NT2/D1 (cell line): ENCODE data around the gene ZNF24.
A peak's percentile ranks its signal among the peaks of the same experiment; 100 is the strongest.

Experiments used
- DNase-seq: peaks from one replicate; pipeline ENCODE4 v3.0.0-alpha.2; 2011; ENCODE audit warnings: low read depth, low spot score
- H3K27me3 ChIP-seq: 2 replicates; pipeline ENCODE4 v1.6.0; 2011; ENCODE audit warnings: mild to moderate bottlenecking; ENCODE audit not compliant: insufficient read length, insufficient read depth
- H3K36me3 ChIP-seq: 2 replicates; pipeline ENCODE4 v1.6.1; 2011; ENCODE audit warnings: mild to moderate bottlenecking, low read length, mixed read lengths; ENCODE audit not compliant: insufficient read depth, insufficient read length
- H3K4me1 ChIP-seq: 2 replicates; pipeline ENCODE4 v1.5.1; 2011; ENCODE audit not compliant: insufficient read depth, insufficient read length
- H3K4me3 ChIP-seq: 2 replicates; pipeline ENCODE4 v1.5.1; 2011; ENCODE audit warnings: low read depth; ENCODE audit not compliant: insufficient read length
- H3K9ac ChIP-seq: 2 replicates; pipeline ENCODE4 v1.6.0; 2011; ENCODE audit warnings: low read depth; ENCODE audit not compliant: insufficient read length
- H3K9me3 ChIP-seq: 2 replicates; pipeline ENCODE4 v1.5.1; 2011; ENCODE audit warnings: mild to moderate bottlenecking, low read length; ENCODE audit not compliant: insufficient read depth
- SUZ12 ChIP-seq: IDR thresholded peaks from 2 replicates; pipeline ENCODE4 v1.6.1; 2011; ENCODE audit not compliant: insufficient read length, insufficient read depth; ENCODE audit errors: extremely low read depth
- YY1 ChIP-seq: IDR thresholded peaks from 2 replicates; pipeline ENCODE4 v1.6.1; 2011; ENCODE audit not compliant: insufficient read length, insufficient read depth
- ZNF274 ChIP-seq: IDR thresholded peaks from 2 replicates; pipeline ENCODE4 v1.6.1; 2011; ENCODE audit warnings: mild to moderate bottlenecking, low read depth, low read length

Gene ZNF24

DNA sequence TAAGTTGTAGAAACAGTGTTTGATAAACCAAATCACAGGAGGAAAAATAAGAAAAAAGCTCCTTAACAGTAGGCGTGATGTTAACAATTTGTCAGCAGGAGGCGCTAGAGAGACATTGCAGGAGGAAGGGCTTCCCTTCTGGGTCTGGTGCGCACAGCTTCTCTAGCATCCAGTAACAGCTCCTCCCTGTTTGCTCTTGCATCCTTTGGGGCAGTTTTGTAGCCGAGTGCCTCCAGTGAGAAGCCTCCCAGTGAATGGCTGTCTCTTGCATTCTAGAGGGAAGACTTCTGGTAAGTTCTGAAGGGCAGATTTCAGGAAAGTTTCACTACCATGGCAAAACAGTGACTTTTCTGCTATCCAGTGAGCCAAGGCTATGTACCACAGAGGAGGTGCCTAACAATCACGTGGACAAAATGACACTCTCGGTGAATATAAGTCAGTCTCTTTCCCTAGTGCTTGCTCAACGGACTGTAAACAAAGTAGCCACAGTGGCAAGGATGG, 42.4 kb upstream of the ZNF24 start:
- Histone ChIP-seq H3K4me1 (no peaks in the 10 kb centered on the region), H3K9me3 (no peaks in the 10 kb centered on the region), H3K4me3 (no peak overlapping the region), H3K27me3 (no peaks in the 10 kb centered on the region), H3K9ac (no peak overlapping the region), H3K36me3 (no peaks in the 10 kb centered on the region)
- DNase-seq = peak; percentile 80
- TF ChIP-seq SUZ12 = no peak
- no peak for TF ChIP-seq ZNF274
- no peak for TF ChIP-seq YY1

DNA sequence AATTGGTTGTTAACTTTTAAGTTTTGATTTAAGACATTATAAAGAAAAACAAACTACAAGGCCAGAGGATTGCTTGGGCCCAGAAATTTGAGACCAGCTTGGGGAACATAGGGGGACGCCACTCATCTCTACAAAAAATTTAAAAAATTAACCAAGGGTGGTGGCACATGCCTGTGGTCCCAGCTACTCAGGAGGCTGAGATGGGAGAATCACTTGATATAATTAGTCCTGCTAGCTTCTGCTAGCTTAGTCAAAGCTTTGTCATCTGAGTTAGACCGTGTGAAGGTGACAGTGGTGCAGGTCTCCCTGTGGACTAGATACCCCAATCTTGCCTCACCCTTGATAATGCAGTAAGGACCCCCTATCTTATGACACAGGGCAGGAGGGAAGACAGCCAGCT, 38.9 kb upstream of the ZNF24 start:
- no peak for DNase-seq
- Histone ChIP-seq H3K9ac (no peak overlapping the region), H3K36me3 (no peaks in the 10 kb centered on the region), H3K27me3 (peaks cover 7% of the 10 kb centered on the region), H3K4me1 (no peaks in the 10 kb centered on the region), H3K9me3 (no peaks in the 10 kb centered on the region), H3K4me3 (no peak overlapping the region)
- TF ChIP-seq ZNF274 (no peak), SUZ12 (no peak), YY1 (no peak)

DNA sequence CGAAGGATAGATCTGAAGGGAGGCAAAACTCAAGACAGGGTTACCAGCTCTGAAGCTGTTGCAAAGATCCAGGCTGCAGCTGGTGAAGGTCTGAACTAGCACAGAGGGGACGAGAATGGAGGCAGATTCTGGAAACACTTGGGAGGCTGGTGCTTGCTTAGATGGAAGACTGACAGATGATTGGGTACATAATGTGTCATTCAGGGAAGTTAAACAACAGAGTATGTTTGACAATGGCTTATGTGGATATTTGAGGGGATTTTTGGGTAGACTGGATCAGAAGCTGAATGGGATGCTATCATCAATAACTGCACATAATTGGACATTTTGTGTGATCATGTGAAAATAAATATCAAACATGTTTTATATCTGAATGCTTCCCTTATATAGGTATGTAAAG, 35.2 kb upstream of the ZNF24 start:
- DNase-seq = no peak
- no peaks in the 10 kb centered on the region for H3K36me3 ChIP-seq
- no peaks in the 10 kb centered on the region for H3K9me3 ChIP-seq
- peaks cover 13% of the 10 kb centered on the region for H3K27me3 ChIP-seq
- TF ChIP-seq SUZ12 (no peak), YY1 (no peak), ZNF274 (no peak)
- H3K4me3 ChIP-seq = no peak overlapping the region
- no peaks in the 10 kb centered on the region for H3K4me1 ChIP-seq
- H3K9ac ChIP-seq = no peak overlapping the region

DNA sequence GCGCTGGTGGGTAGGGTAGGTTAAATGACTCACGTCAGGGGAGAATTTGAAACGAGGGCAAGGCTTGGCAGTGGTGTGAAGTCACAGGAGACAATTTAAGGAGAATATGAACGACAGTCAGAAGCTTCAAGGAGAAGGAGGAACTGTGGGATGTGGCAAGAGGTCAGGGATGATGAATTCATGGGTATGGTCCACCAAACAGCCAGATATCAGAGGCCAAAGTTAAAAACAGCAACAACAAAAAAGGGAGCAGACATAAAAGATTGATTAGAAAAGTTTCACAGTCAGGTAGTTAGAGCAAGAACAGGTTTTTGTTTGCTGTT, 34.3 kb upstream of the ZNF24 start:
- Histone ChIP-seq H3K9ac (no peak overlapping the region), H3K4me3 (no peak overlapping the region)
- no peak for DNase-seq

DNA sequence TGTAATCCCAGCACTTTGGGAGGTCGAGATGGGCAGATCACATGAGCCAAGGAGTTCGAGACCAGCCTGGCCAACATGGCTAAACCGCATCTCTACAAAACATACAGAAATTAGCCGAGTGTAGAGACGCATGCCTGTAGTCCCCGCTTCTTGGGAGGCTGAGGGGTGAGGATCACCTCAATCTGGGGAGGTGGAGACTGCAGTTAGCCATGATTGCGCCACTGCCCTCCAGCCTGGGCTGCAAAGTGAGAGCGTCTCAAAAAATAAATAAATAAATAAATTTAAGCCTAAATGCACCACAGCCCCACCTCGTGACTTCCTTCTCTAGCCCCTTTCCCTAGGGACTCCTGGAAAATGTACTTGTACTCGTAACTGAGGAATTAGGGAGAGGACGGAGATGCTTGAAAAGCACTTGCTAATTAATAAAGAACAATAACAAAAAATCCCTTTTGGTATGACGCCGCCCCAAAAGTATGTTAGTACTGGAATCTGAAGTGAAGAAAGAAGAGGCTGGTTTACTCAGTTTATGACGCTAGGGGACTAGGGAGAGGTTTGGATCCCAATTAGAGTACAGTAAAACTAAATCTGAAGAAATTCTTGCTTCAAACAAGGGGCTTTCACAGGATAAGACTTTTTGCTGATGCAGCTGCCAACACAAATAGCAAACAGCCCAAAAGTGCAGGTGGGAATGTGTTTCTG, 33.8 kb upstream of the ZNF24 start:
- Histone ChIP-seq H3K9ac (no peak overlapping the region), H3K4me3 (no peak overlapping the region), H3K4me1 (no peaks in the 10 kb centered on the region), H3K9me3 (no peaks in the 10 kb centered on the region), H3K27me3 (peaks cover 13% of the 10 kb centered on the region), H3K36me3 (no peaks in the 10 kb centered on the region)
- no peak for DNase-seq
- no peak for TF ChIP-seq YY1
- no peak for TF ChIP-seq SUZ12
- TF ChIP-seq ZNF274 = no peak

More for the DNA sequence above, 34.3 kb upstream of the ZNF24 start:
- Histone ChIP-seq H3K4me1 (no peaks in the 10 kb centered on the region), H3K36me3 (no peaks in the 10 kb centered on the region), H3K9me3 (no peaks in the 10 kb centered on the region), H3K27me3 (peaks cover 13% of the 10 kb centered on the region)
- TF ChIP-seq ZNF274 (no peak), SUZ12 (no peak), YY1 (no peak)

GRCh38 chr18:35376742-35377695, 32.8 kb upstream of the ZNF24 start, which contains the start of gene ZNF396:
TSS of gene ZNF396 (minus strand) at chr18:35377337. CDS start at chr18:35374292, 3,045 bp downstream.
- TF ChIP-seq ZNF274 = no peak
- no peak for TF ChIP-seq SUZ12
- TF ChIP-seq YY1 = no peak
- no peak for DNase-seq
- H3K9ac ChIP-seq = peak within 1 kb of the TSS; percentile 87

DNA sequence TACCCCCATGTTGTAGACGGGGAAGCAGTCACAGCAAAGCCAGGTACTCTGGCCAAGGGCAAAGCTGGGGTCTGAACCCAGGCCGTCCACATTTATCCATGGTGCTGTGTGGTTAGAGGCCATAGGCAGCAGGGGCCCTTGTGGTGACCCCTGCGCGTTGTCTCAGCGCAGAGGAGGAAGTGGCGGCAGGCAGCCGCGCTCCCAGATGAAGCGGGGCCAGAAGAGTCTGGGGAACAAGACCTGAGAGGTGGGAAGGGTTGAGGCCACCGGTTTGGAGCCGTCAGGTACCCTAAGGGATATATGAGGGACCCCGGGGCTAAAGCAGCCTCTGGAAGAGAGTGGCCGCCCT, 32.1 kb upstream of the ZNF24 start:
- Histone ChIP-seq H3K27me3 (peaks cover 13% of the 10 kb centered on the region), H3K36me3 (no peaks in the 10 kb centered on the region), H3K9me3 (no peaks in the 10 kb centered on the region), H3K4me1 (no peaks in the 10 kb centered on the region), H3K4me3 (peak overlapping the region; percentile 76), H3K9ac (peak overlapping the region; percentile 87)
- DNase-seq = no peak
- TF ChIP-seq YY1 (no peak), ZNF274 (no peak), SUZ12 (no peak)

More at GRCh38 chr18:35376742-35377695, 32.8 kb upstream of the ZNF24 start, which contains the start of gene ZNF396:
- Histone ChIP-seq H3K36me3 (no peaks in the 10 kb centered on the region), H3K9me3 (no peaks in the 10 kb centered on the region), H3K4me3 (peak within 1 kb of the TSS; percentile 76), H3K27me3 (peaks cover 13% of the 10 kb centered on the region), H3K4me1 (no peaks in the 10 kb centered on the region)
